Epithelial cell of esophagus (primary cell): ENCODE measurements around the gene HABP2.
A peak's percentile ranks its signal among the peaks of the same experiment; 100 is the strongest.

ENCODE experiments used
- DNase-seq: peaks from one replicate; pipeline ENCODE4 v3.0.0; 2010; ENCODE audit warnings: low read depth
- H3K4me3 ChIP-seq: 2 replicates; pipeline ENCODE4 v1.5.1; 2011; ENCODE audit warnings: mild to moderate bottlenecking, low read length, control low read depth
- TF ChIP-seq, protein P1 (sequence below): IDR thresholded peaks from 2 replicates; pipeline ENCODE4 v1.5.1; 2011; ENCODE audit warnings: low read depth, mild to moderate bottlenecking, low read length, control low read depth, inconsistent platforms; ENCODE audit not compliant: insufficient read depth; ENCODE audit errors: missing control alignments

Gene HABP2

DNA sequence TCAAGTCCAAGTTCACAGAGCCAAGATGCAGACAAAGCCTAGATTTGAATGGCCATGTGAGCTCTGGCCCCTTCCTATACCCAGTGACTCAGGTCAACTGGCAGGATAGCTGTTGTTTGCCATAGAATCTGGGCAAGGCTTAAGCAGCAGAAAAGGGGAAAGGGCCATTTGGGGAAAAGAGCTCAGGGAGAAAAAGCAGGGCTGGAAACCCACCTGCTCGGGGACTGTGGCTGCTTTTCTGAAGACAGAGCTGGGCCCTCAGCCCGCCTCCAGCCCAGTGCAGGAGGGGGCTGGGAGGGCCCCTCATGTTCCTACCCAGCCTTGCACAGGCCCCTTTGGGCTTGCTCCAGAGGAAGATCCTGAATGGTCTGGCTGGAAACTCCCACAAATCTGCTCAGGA is 32.6 kb upstream of the HABP2 start:
- TF ChIP-seq, protein P1, sequence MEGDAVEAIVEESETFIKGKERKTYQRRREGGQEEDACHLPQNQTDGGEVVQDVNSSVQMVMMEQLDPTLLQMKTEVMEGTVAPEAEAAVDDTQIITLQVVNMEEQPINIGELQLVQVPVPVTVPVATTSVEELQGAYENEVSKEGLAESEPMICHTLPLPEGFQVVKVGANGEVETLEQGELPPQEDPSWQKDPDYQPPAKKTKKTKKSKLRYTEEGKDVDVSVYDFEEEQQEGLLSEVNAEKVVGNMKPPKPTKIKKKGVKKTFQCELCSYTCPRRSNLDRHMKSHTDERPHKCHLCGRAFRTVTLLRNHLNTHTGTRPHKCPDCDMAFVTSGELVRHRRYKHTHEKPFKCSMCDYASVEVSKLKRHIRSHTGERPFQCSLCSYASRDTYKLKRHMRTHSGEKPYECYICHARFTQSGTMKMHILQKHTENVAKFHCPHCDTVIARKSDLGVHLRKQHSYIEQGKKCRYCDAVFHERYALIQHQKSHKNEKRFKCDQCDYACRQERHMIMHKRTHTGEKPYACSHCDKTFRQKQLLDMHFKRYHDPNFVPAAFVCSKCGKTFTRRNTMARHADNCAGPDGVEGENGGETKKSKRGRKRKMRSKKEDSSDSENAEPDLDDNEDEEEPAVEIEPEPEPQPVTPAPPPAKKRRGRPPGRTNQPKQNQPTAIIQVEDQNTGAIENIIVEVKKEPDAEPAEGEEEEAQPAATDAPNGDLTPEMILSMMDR: no peak
- no peak for DNase-seq
- H3K4me3 ChIP-seq: no peak overlapping the region

DNA sequence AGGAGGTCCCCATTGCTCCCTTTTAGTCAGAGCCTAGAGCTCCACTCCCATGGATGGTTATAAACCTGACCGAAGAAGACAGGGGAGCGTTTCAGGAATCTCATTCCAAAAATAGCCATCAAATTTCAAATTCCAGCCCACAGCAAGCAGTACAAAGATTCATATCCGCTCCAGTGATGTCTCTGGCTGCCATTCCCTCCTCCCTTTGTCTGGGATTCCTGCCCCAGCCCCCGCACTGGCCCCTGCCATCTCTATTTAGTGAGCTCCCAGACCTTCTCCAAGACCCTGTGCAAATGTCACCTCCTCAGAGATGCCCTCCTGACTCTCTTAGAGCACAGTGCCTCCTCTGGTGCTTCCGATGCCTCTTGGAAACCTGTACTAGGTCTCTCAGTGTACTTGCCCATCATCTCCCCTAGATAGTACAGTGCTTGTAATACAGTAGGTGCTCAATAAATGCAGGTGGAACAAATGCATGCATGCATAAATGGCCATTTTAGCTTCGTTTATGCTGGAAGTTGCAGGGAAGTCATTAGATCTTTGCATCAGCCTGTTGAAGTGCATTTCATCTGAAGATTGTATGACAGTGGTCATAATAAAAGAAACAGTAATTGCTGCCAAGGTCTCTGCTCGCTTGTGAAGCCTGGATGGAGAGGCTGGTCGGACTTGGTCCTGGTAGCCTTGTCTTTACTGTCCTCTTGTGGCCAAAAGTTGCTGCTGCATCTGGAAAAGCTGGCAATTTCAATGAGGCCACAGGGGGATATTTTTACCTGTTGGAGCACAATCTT is 32.0 kb upstream of the HABP2 start:
- no peak overlapping the region for H3K4me3 ChIP-seq
- TF ChIP-seq, protein P1: peak; percentile 100
- DNase-seq: peak; percentile 77

DNA sequence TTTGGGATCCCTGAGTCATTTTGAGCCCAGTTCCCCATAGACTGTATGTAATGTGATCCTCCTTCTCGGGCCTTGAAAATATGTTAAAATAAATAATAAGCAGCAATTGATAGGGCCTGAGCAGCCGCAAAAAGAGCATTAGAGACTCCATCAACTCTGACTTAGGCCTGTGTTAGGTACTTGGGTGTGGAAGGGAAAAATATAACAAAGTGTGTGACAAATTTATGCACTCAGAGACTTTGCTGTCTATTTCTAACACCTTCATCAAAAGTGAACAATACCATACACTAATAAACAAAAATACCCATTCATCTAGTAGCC is 31.4 kb upstream of the HABP2 start:
- TF ChIP-seq, protein P1: no peak
- no peak overlapping the region for H3K4me3 ChIP-seq
- DNase-seq: no peak

DNA sequence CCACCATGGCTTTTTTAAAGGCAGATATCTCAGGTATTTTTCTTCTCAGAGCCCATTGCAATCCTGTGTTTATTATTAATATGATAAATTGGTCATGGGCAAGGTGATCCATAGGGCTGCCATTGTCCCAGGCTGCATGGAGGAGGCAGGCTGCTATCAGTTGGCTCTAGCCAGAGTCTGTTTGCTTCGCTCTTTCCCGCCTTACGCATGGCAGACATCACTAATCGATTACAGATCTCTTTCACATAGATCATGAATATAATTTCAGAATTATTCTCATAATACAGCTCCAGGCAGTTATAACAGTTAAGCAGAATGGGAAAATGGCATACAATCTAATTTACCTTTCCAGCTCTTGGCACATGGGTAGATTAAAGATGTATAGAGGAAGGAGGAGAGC is 30.4 kb upstream of the HABP2 start:
- no peak overlapping the region for H3K4me3 ChIP-seq
- no peak for DNase-seq
- TF ChIP-seq, protein P1: no peak

DNA sequence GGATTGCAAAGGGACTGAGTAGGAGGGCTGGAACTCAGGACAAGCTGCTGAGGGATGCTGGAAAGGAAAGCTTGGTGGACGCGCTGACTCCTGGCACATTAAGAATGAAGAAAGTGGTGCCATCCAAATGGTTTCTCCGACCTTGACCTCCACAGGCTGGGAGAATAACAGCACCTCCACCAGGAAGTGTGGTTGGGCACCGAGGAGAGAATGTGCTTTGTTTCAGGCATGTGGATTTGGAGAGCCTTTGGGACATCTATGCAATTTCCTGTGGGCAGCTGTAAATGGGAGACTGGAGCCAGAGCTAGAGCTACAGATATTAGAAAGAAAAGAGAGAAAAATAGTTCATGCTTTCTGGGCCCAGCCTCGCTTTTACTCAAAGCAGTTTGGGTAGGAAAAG is 29.8 kb upstream of the HABP2 start:
- TF ChIP-seq, protein P1: no peak
- H3K4me3 ChIP-seq: no peak overlapping the region
- no peak for DNase-seq

DNA sequence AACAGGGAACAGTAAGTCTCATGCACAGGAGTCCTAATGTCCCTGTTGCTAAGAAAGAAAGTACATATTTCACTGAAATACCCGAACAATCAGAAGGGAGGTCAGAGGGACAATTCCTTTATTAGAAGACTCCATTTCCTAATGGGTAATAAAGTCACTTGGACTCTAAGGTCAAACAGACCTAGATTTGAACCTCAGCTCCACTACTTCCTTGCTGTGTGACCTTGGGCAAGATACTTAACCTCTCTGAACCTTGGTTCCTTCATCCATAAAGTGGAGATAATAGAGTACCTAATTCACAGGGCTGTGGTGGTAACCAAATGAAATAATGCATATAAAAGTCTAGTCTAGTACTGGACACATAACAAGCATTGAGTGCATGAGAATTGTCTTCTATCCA is 29.2 kb upstream of the HABP2 start:
- TF ChIP-seq, protein P1: no peak
- DNase-seq: no peak
- H3K4me3 ChIP-seq: no peak overlapping the region

DNA sequence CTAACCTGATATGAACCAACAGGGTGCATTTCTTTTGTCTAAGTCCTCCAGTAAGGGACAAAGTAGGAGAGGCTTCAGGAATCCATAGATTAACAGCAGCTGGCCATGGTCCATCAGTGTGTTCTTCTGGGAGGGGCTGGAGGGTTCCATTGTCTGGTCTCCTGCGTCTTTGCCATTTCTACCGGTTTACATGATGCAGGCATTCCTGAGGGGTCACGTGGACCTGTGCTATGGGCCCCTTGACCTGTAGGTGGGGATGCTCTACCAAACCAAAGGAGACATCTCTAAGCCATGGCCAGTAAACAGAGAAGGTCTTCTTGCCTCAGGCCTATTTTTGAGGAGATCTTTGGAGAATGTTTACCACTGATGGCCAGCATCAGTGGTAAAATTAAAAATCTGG is 28.7 kb upstream of the HABP2 start:
- TF ChIP-seq, protein P1: no peak
- H3K4me3 ChIP-seq: no peak overlapping the region

More for the DNA sequence above, 28.7 kb upstream of the HABP2 start:
- peak; percentile 7 for DNase-seq
